ENCODE results near the gene HBD.

Gene HBD

GRCh38 chr11:5239046-5239445 is 4.8 kb upstream of the HBD start:
- Histone ChIP-seq H3K18ac (ENCODE audit: low read length) (no peak overlapping the region), H3K4me2 (ENCODE audit: insufficient read depth, low read length, poor library complexity, severe bottlenecking) (no peak overlapping the region), H3K27ac (replicated peaks; ENCODE audit: low read length) (no peak overlapping the region), H2BK5ac (ENCODE audit: low read length) (no peak overlapping the region), H4K91ac (ENCODE audit: low read depth, low read length, poor library complexity) (no peak overlapping the region), H3K27me3 (ENCODE audit: control insufficient read depth in 3 of 3, insufficient read depth in 3 of 3, low read depth in 1 of 3, low read length in 3 of 3) (no peaks in the 10 kb centered on the region), H2AFZ (ENCODE audit: low read length) (no peak overlapping the region), H2AK5ac (ENCODE audit: low read depth, low read length) (no peak overlapping the region), H3K4me3 (ENCODE audit: low read length in 2 of 2) (no peak overlapping the region), H3K4me1 (ENCODE audit: control insufficient read depth in 2 of 2, insufficient read depth in 1 of 2, low read depth in 1 of 2, low read length in 2 of 2) (no peaks in the 10 kb centered on the region), H4K8ac (ENCODE audit: low read depth, low read length) (no peak overlapping the region), H3K23ac (ENCODE audit: low read depth, low read length, poor library complexity) (no peak overlapping the region), H2BK15ac (ENCODE audit: low read length) (no peak overlapping the region), H3K79me1 (ENCODE audit: low read depth, low read length) (no peaks in the 10 kb centered on the region), H3K4ac (ENCODE audit: low read length) (no peak overlapping the region), H3K14ac (ENCODE audit: low read length) (no peak overlapping the region), H3K36me3 (replicated peaks in 1 of 2; ENCODE audit: control insufficient read depth in 2 of 2, insufficient read depth in 2 of 2, low read length in 2 of 2) (no peaks in the 10 kb centered on the region), H3K9ac (ENCODE audit: low read depth, low read length, poor library complexity) (no peak overlapping the region), H2BK12ac (ENCODE audit: low read length) (no peak overlapping the region), H3K9me3 (replicated peaks in 1 of 2; ENCODE audit: control insufficient read depth in 2 of 2, insufficient read depth in 1 of 2, low read depth in 1 of 2, low read length in 2 of 2) (no peaks in the 10 kb centered on the region), H2BK120ac (ENCODE audit: low read depth, low read length) (no peak overlapping the region)
- no peak for DNase-seq (ENCODE audit: low spot score)

GRCh38 chr11:5238486-5238885 is 4.2 kb upstream of the HBD start:
- no CpG with 5 or more reads among the region's 2 CpGs for WGBS, 2 donors (ENCODE audit: extremely low coverage in 2 of 2, insufficient read length in 2 of 2, insufficient replicate concordance in 1 of 2)
- Histone ChIP-seq H4K91ac (ENCODE audit: low read depth, low read length, poor library complexity) (no peak overlapping the region), H3K4ac (ENCODE audit: low read length) (no peak overlapping the region)

GRCh38 chr11:5237420-5237819 is 3.1 kb upstream of the HBD start:
- Histone ChIP-seq H2BK12ac (ENCODE audit: low read length) (no peak overlapping the region), H3K4me3 (ENCODE audit: low read length in 2 of 2) (no peak overlapping the region), H2AFZ (ENCODE audit: low read length) (no peak overlapping the region), H2BK5ac (ENCODE audit: low read length) (no peak overlapping the region), H3K4me2 (ENCODE audit: insufficient read depth, low read length, poor library complexity, severe bottlenecking) (no peak overlapping the region), H4K91ac (ENCODE audit: low read depth, low read length, poor library complexity) (no peak overlapping the region), H3K9ac (ENCODE audit: low read depth, low read length, poor library complexity) (no peak overlapping the region), H3K79me1 (ENCODE audit: low read depth, low read length) (no peaks in the 10 kb centered on the region), H3K18ac (ENCODE audit: low read length) (no peak overlapping the region), H2AK5ac (ENCODE audit: low read depth, low read length) (no peak overlapping the region), H3K23ac (ENCODE audit: low read depth, low read length, poor library complexity) (no peak overlapping the region), H3K4me1 (ENCODE audit: control insufficient read depth in 2 of 2, insufficient read depth in 1 of 2, low read depth in 1 of 2, low read length in 2 of 2) (no peaks in the 10 kb centered on the region), H3K9me3 (replicated peaks in 1 of 2; ENCODE audit: control insufficient read depth in 2 of 2, insufficient read depth in 1 of 2, low read depth in 1 of 2, low read length in 2 of 2) (no peaks in the 10 kb centered on the region), H4K8ac (ENCODE audit: low read depth, low read length) (no peak overlapping the region), H3K14ac (ENCODE audit: low read length) (no peak overlapping the region), H3K4ac (ENCODE audit: low read length) (no peak overlapping the region), H3K36me3 (replicated peaks in 1 of 2; ENCODE audit: control insufficient read depth in 2 of 2, insufficient read depth in 2 of 2, low read length in 2 of 2) (no peaks in the 10 kb centered on the region), H3K27ac (replicated peaks; ENCODE audit: low read length) (no peak overlapping the region), H2BK120ac (ENCODE audit: low read depth, low read length) (no peak overlapping the region), H2BK15ac (ENCODE audit: low read length) (no peak overlapping the region), H3K27me3 (ENCODE audit: control insufficient read depth in 3 of 3, insufficient read depth in 3 of 3, low read depth in 1 of 3, low read length in 3 of 3) (no peaks in the 10 kb centered on the region)
- no peak for DNase-seq (ENCODE audit: low spot score)
- no CpG with 5 or more reads among the region's 2 CpGs for WGBS, 2 donors (ENCODE audit: extremely low coverage in 2 of 2, insufficient read length in 2 of 2, insufficient replicate concordance in 1 of 2)

More at GRCh38 chr11:5238486-5238885, 4.2 kb upstream of the HBD start:
- Histone ChIP-seq H2BK5ac (ENCODE audit: low read length) (no peak overlapping the region), H4K8ac (ENCODE audit: low read depth, low read length) (no peak overlapping the region), H3K4me2 (ENCODE audit: insufficient read depth, low read length, poor library complexity, severe bottlenecking) (no peak overlapping the region), H3K14ac (ENCODE audit: low read length) (no peak overlapping the region), H3K4me3 (ENCODE audit: low read length in 2 of 2) (no peak overlapping the region), H3K23ac (ENCODE audit: low read depth, low read length, poor library complexity) (no peak overlapping the region), H3K27ac (replicated peaks; ENCODE audit: low read length) (no peak overlapping the region), H2AFZ (ENCODE audit: low read length) (no peak overlapping the region), H3K79me1 (ENCODE audit: low read depth, low read length) (no peaks in the 10 kb centered on the region), H3K36me3 (replicated peaks in 1 of 2; ENCODE audit: control insufficient read depth in 2 of 2, insufficient read depth in 2 of 2, low read length in 2 of 2) (no peaks in the 10 kb centered on the region), H3K9me3 (replicated peaks in 1 of 2; ENCODE audit: control insufficient read depth in 2 of 2, insufficient read depth in 1 of 2, low read depth in 1 of 2, low read length in 2 of 2) (no peaks in the 10 kb centered on the region), H3K9ac (ENCODE audit: low read depth, low read length, poor library complexity) (no peak overlapping the region), H3K18ac (ENCODE audit: low read length) (no peak overlapping the region), H2BK120ac (ENCODE audit: low read depth, low read length) (no peak overlapping the region), H2BK15ac (ENCODE audit: low read length) (no peak overlapping the region), H2BK12ac (ENCODE audit: low read length) (no peak overlapping the region), H3K27me3 (ENCODE audit: control insufficient read depth in 3 of 3, insufficient read depth in 3 of 3, low read depth in 1 of 3, low read length in 3 of 3) (no peaks in the 10 kb centered on the region), H3K4me1 (ENCODE audit: control insufficient read depth in 2 of 2, insufficient read depth in 1 of 2, low read depth in 1 of 2, low read length in 2 of 2) (no peaks in the 10 kb centered on the region), H2AK5ac (ENCODE audit: low read depth, low read length) (no peak overlapping the region)
- DNase-seq (ENCODE audit: low spot score), result no peak

GRCh38 chr11:5235364-5236095 is 1.2 kb upstream of the HBD start:
- DNase-seq (ENCODE audit: low spot score), result no peak
- WGBS, 2 donors (ENCODE audit: extremely low coverage in 2 of 2, insufficient read length in 2 of 2, insufficient replicate concordance in 1 of 2), result no CpG with 5 or more reads among the region's 5 CpGs
- Histone ChIP-seq H2BK5ac (ENCODE audit: low read length) (no peak overlapping the region), H3K27me3 (ENCODE audit: control insufficient read depth in 3 of 3, insufficient read depth in 3 of 3, low read depth in 1 of 3, low read length in 3 of 3) (no peaks in the 10 kb centered on the region), H2BK15ac (ENCODE audit: low read length) (no peak overlapping the region), H2BK120ac (ENCODE audit: low read depth, low read length) (no peak overlapping the region), H3K23ac (ENCODE audit: low read depth, low read length, poor library complexity) (no peak overlapping the region), H4K8ac (ENCODE audit: low read depth, low read length) (no peak overlapping the region), H2AFZ (ENCODE audit: low read length) (no peak overlapping the region), H2BK12ac (ENCODE audit: low read length) (no peak overlapping the region), H3K36me3 (replicated peaks in 1 of 2; ENCODE audit: control insufficient read depth in 2 of 2, insufficient read depth in 2 of 2, low read length in 2 of 2) (no peaks in the 10 kb centered on the region), H3K4me3 (ENCODE audit: low read length in 2 of 2) (no peak overlapping the region), H3K9ac (ENCODE audit: low read depth, low read length, poor library complexity) (no peak overlapping the region), H3K4ac (ENCODE audit: low read length) (no peak overlapping the region), H3K27ac (replicated peaks; ENCODE audit: low read length) (no peak overlapping the region), H2AK5ac (ENCODE audit: low read depth, low read length) (no peak overlapping the region), H3K4me2 (ENCODE audit: insufficient read depth, low read length, poor library complexity, severe bottlenecking) (no peak overlapping the region), H3K18ac (ENCODE audit: low read length) (no peak overlapping the region), H3K79me1 (ENCODE audit: low read depth, low read length) (no peaks in the 10 kb centered on the region), H3K4me1 (ENCODE audit: control insufficient read depth in 2 of 2, insufficient read depth in 1 of 2, low read depth in 1 of 2, low read length in 2 of 2) (no peaks in the 10 kb centered on the region), H3K9me3 (replicated peaks in 1 of 2; ENCODE audit: control insufficient read depth in 2 of 2, insufficient read depth in 1 of 2, low read depth in 1 of 2, low read length in 2 of 2) (no peaks in the 10 kb centered on the region), H3K14ac (ENCODE audit: low read length) (no peak overlapping the region), H4K91ac (ENCODE audit: low read depth, low read length, poor library complexity) (no peak overlapping the region)
